ENCODE results near the gene FYB1. TPM values are rescaled to one million over a fixed set of nuclear protein-coding genes. Genes with fewer than 3 reads are reported as not detected.
"Not testable (repeated sequence)": the region's sequence is repeated elsewhere in the genome, so short reads cannot be mapped to it uniquely, and the experiment has no call there.

FYB1 gene
- total RNA-seq, 1 donor = 1.6 TPM

GRCh38 chr5:39189292-39189955 is 29.9 kb downstream of the FYB1 start:
- DNase-seq (ENCODE audit: low read depth in 2 of 3, low spot score in 2 of 3) = peak in 1 of 3 donors; percentile 27

GRCh38 chr5:39187831-39188731 is 31.3 kb downstream of the FYB1 start:
- no peak for DNase-seq (ENCODE audit: low read depth in 2 of 3, low spot score in 2 of 3)

GRCh38 chr5:39186722-39187539 is 32.4 kb downstream of the FYB1 start:
- no peak for DNase-seq (ENCODE audit: low read depth in 2 of 3, low spot score in 2 of 3)

- DNase-seq (ENCODE audit: low read depth in 2 of 3, low spot score in 2 of 3) = no peak
Observed at GRCh38 chr5:39186289-39186688, 33.1 kb downstream of the FYB1 start.

- no peak for DNase-seq (ENCODE audit: low read depth in 2 of 3, low spot score in 2 of 3)
Observed at GRCh38 chr5:39185761-39186160, 33.6 kb downstream of the FYB1 start.

- DNase-seq (ENCODE audit: low read depth in 2 of 3, low spot score in 2 of 3) = not testable (repeated sequence)
Observed at GRCh38 chr5:39179561-39179960, 39.8 kb downstream of the FYB1 start.

GRCh38 chr5:39178861-39179260 is 40.5 kb downstream of the FYB1 start:
- no peak for DNase-seq (ENCODE audit: low read depth in 2 of 3, low spot score in 2 of 3)

- no peak for DNase-seq (ENCODE audit: low read depth in 2 of 3, low spot score in 2 of 3)
Observed at GRCh38 chr5:39178171-39178570, 41.2 kb downstream of the FYB1 start.

- DNase-seq (ENCODE audit: low read depth in 2 of 3, low spot score in 2 of 3) = peak in 2 of 3 donors; percentile 60 to 86
Observed at GRCh38 chr5:39177631-39177964, 41.8 kb downstream of the FYB1 start.

GRCh38 chr5:39176759-39177630 is 42.4 kb downstream of the FYB1 start:
- DNase-seq (ENCODE audit: low read depth in 2 of 3, low spot score in 2 of 3) = peak in 2 of 3 donors; percentile 24 to 47

- DNase-seq (ENCODE audit: low read depth in 2 of 3, low spot score in 2 of 3) = no peak
Observed at GRCh38 chr5:39175273-39175955, 43.9 kb downstream of the FYB1 start.

- DNase-seq (ENCODE audit: low read depth in 2 of 3, low spot score in 2 of 3) = no peak
Observed at GRCh38 chr5:39173069-39173468, 46.3 kb downstream of the FYB1 start.

GRCh38 chr5:39172593-39172992 is 46.8 kb downstream of the FYB1 start:
- DNase-seq (ENCODE audit: low read depth in 2 of 3, low spot score in 2 of 3) = no peak

- no peak for DNase-seq (ENCODE audit: low read depth in 2 of 3, low spot score in 2 of 3)
Observed at GRCh38 chr5:39171647-39172046, 47.7 kb downstream of the FYB1 start.

GRCh38 chr5:39169081-39169480 is 50.3 kb downstream of the FYB1 start:
- DNase-seq (ENCODE audit: low read depth in 2 of 3, low spot score in 2 of 3) = no peak

GRCh38 chr5:39167972-39168342 is 51.4 kb downstream of the FYB1 start:
- DNase-seq (ENCODE audit: low read depth in 2 of 3, low spot score in 2 of 3) = no peak

GRCh38 chr5:39167141-39167971 is 52.0 kb downstream of the FYB1 start:
- no peak for DNase-seq (ENCODE audit: low read depth in 2 of 3, low spot score in 2 of 3)

- DNase-seq (ENCODE audit: low read depth in 2 of 3, low spot score in 2 of 3) = no peak
Observed at GRCh38 chr5:39164529-39165402, 54.6 kb downstream of the FYB1 start.

Data from hematopoietic multipotent progenitor cell (in vitro differentiated cells).